A549 (cell line): ENCODE data around the gene NFE2L2. TPM values are rescaled to one million over a fixed set of nuclear protein-coding genes. Genes with fewer than 3 reads are reported as not detected.

ENCODE experiments used
- ATAC-seq, 2 experiments: fragments of 200-7000 bp in 1 of 2; fragments of >200 bp in 1 of 2; cut with Nextera tagmentation in 1 of 2; cut with Tn5 transposase in 1 of 2; 3 replicates each; pipeline versions ENCODE4 v1.8.0 to v1.9.1; 2018 to 2020; ENCODE audit warnings: mild to moderate bottlenecking in 1 of 2, moderate library complexity in 1 of 2
- CTCF ChIA-PET: fragments of 300-600 bp; sonication (Branson Sonifier 250); formaldehyde crosslinking; extraction: SDS; loops from one replicate; lab custom pipeline; 2021; ENCODE audit warnings: antibody characterized with exemption, inconsistent platforms; lab: Yijun Ruan, JAX
- POLR2A ChIA-PET: fragments of 350-600 bp; formaldehyde crosslinking; extraction: SDS; loops from one replicate; lab custom pipeline; 2021; ENCODE audit warnings: antibody characterized with exemption, inconsistent platforms; lab: Yijun Ruan, JAX
- DNase-seq, 2 experiments: peaks; one replicate each; pipeline versions ENCODE4 v3.0.0 to v3.0.0-alpha.2; 2011 to 2016; ENCODE audit warnings: low read depth in 1 of 2, low spot score in 1 of 2
- FAIRE-seq: peaks from 2 replicates; lab custom pipeline; 2011; peaks lifted over from hg19 to GRCh38; lab: Jason Lieb, UNC
- H3K27ac ChIP-seq, 2 experiments: fragments of >200 bp; sonication (Bioruptor Twin); formaldehyde crosslinking; 3 replicates each; pipeline ENCODE4 v1.5.1; 2016 to 2017
- H3K4me1 ChIP-seq: fragments of >200 bp; sonication (Bioruptor Twin); formaldehyde crosslinking; 3 replicates; pipeline ENCODE4 v1.6.1; 2016
- H3K4me2 ChIP-seq: fragments of >200 bp; sonication (Bioruptor Twin); formaldehyde crosslinking; 3 replicates; pipeline ENCODE4 v1.6.1; 2016
- H3K4me3 ChIP-seq: fragments of >200 bp; sonication (Bioruptor Twin); formaldehyde crosslinking; 3 replicates; pipeline ENCODE4 v1.5.1; 2016
- H3K9me3 ChIP-seq: fragments of >200 bp; sonication (Bioruptor Twin); formaldehyde crosslinking; 3 replicates; pipeline ENCODE4 v1.6.1; 2016
- CBX8 ChIP-seq: fragments of 200-600 bp; sonication (generic); IDR thresholded peaks from 2 replicates; pipeline ENCODE4 v1.6.1; 2016
- EHMT2 ChIP-seq: fragments of 200-600 bp; sonication (generic); IDR thresholded peaks from 2 replicates; pipeline ENCODE4 v1.6.1; 2016; ENCODE audit warnings: antibody characterized with exemption, low read depth, mild to moderate bottlenecking, moderate library complexity
- EP300 ChIP-seq, 2 experiments: fragments of >200 bp; sonication (Bioruptor Twin); formaldehyde crosslinking; IDR thresholded peaks; 2 replicates in 1 of 2; 3 replicates in 1 of 2; pipeline ENCODE4 v1.6.1; 2016 to 2017
- ESRRA ChIP-seq: fragments of 150-350 bp; IDR thresholded peaks from 2 replicates; pipeline ENCODE4 v1.6.1; 2014; ENCODE audit warnings: mild to moderate bottlenecking, low read length, borderline replicate concordance
- FOSL2 ChIP-seq, 2 experiments: fragments of 450-650 bp in 1 of 2; fragments of >200 bp in 1 of 2; sonication (Bioruptor Twin) in 1 of 2; formaldehyde crosslinking; IDR thresholded peaks; 2 replicates each; pipeline versions ENCODE4 v1.5.0 to v1.6.1; 2016 to 2020; ENCODE audit warnings: mild to moderate bottlenecking in 1 of 2, moderate library complexity in 1 of 2
- FOXS1 ChIP-seq: fragments of 250-450 bp; sonication (Bioruptor Pico); IDR thresholded peaks from 2 replicates; pipeline ENCODE4 v1.5.0; 2020; ENCODE audit warnings: mild to moderate bottlenecking, moderate library complexity
- GATA3 ChIP-seq: IDR thresholded peaks from 2 replicates; pipeline ENCODE4 v1.6.1; 2012; ENCODE audit warnings: borderline replicate concordance
- HEYL ChIP-seq: fragments of 250-450 bp; sonication (Bioruptor Pico); IDR thresholded peaks from 2 replicates; pipeline ENCODE4 v1.8.0; 2021; ENCODE audit warnings: mild to moderate bottlenecking, moderate library complexity
- HOXA7 ChIP-seq: fragments of 250-450 bp; sonication (Bioruptor Pico); IDR thresholded peaks from 2 replicates; pipeline ENCODE4 v1.5.0; 2020; ENCODE audit warnings: mild to moderate bottlenecking, moderate library complexity
- HOXB13 ChIP-seq: fragments of 250-450 bp; sonication (Bioruptor Pico); IDR thresholded peaks from 2 replicates; pipeline ENCODE4 v1.5.0; 2020; ENCODE audit warnings: low read depth, mild to moderate bottlenecking, moderate library complexity
- KDM5A ChIP-seq: fragments of 200-600 bp; sonication (generic); IDR thresholded peaks from 2 replicates; pipeline ENCODE4 v1.6.1; 2016; ENCODE audit warnings: antibody characterized with exemption, mild to moderate bottlenecking
- POLR2AphosphoS2 ChIP-seq: conservative IDR thresholded peaks from 2 replicates; pipeline ENCODE4 v1.6.1; 2012; ENCODE audit warnings: low read length, improper control_type of control experiment, inconsistent platforms
- RAD21 ChIP-seq, 2 experiments: fragments of >200 bp in 1 of 2; sonication (Bioruptor Twin) in 1 of 2; formaldehyde crosslinking in 1 of 2; IDR thresholded peaks in 1 of 2; conservative IDR thresholded peaks in 1 of 2; 2 replicates in 1 of 2; 3 replicates in 1 of 2; pipeline ENCODE4 v1.6.1; 2012 to 2018; ENCODE audit warnings: inconsistent platforms in 1 of 2
- RNF2 ChIP-seq: fragments of 200-600 bp; sonication (generic); IDR thresholded peaks from 2 replicates; pipeline ENCODE4 v1.6.1; 2016; ENCODE audit warnings: low read depth, mild to moderate bottlenecking, antibody characterized with exemption, moderate library complexity, borderline replicate concordance
- SMC3 ChIP-seq: fragments of >200 bp; sonication (Bioruptor Twin); formaldehyde crosslinking; IDR thresholded peaks from 3 replicates; pipeline ENCODE4 v1.6.1; 2018; ENCODE audit warnings: inconsistent platforms
- TFCP2L1 ChIP-seq: fragments of 250-450 bp; sonication (Bioruptor Pico); IDR thresholded peaks from 2 replicates; pipeline ENCODE4 v1.5.0; 2021; ENCODE audit warnings: mild to moderate bottlenecking
- ZC3H11A ChIP-seq: fragments of 450-650 bp; IDR thresholded peaks from 2 replicates; pipeline ENCODE4 v1.6.1; 2014; ENCODE audit warnings: antibody characterized with exemption, mild to moderate bottlenecking
- ZFP36 ChIP-seq: fragments of 450-650 bp; IDR thresholded peaks from 2 replicates; pipeline ENCODE4 v1.6.1; 2014; ENCODE audit warnings: borderline replicate concordance; ENCODE audit not compliant: partially characterized antibody
- WGBS: methylation state at CpG from one replicate; pipeline ENCODE4 v1.1.6; 2017; ENCODE audit errors: missing lambda C conversion rate; 5-methylcytosine and 5-hydroxymethylcytosine counted together
- polyA plus RNA-seq, 4 experiments: library from polyadenylated mRNA; depleted of rRNA in 3 of 4; stranded (reverse); fragments of >200 nt; fragmentation: RNase III in 1 of 4; extraction: RNeasy Plus Mini Kit Qiagen cat#74134 plus additional on column Dnase treatment in 1 of 4; gene quantifications; 2 replicates in 3 of 4; 3 replicates in 1 of 4; pipeline ENCODE4 v1.2.3, GENCODE V29; 2011 to 2017
- TF ChIP-seq, protein P1 (sequence below): IDR thresholded peaks from 2 replicates; pipeline ENCODE4 v1.6.1; 2012
- TF ChIP-seq, protein P2 (sequence below): fragments of >200 bp; sonication (Bioruptor Twin); formaldehyde crosslinking; IDR thresholded peaks from 3 replicates; pipeline ENCODE4 v1.6.1; 2016
- TF ChIP-seq, protein P3 (sequence below): fragments of 150-350 bp; IDR thresholded peaks from 2 replicates; pipeline ENCODE4 v1.6.1; 2014; ENCODE audit warnings: low read depth, mild to moderate bottlenecking, low read length
- TF ChIP-seq, protein P4 (sequence below): fragments of >200 bp; sonication (Bioruptor Twin); formaldehyde crosslinking; IDR thresholded peaks from 2 replicates; pipeline ENCODE4 v1.6.1; 2016

NFE2L2 gene
- polyA plus RNA-seq, 2 of the 4 experiments (the other 2 are of a cell fraction): 65.8 to 146 TPM

DNA sequence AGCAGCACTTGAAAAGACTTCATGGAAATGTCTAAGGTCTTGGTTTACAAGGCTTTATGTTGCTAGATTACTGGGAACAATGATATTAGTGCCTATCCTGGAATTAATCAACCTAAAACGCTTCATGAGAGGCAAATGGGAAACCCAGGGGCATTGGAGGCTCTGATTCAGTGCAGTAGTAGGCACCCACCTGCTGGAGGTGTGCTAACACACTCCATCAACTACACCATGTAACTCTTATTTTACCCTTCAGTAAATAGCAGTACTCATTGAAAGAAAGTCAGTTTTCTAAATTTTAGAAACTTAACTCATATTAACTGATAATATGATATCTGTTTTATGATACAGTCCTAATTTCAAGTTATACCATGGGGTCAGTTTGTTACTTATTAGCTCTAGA is 69.3 kb downstream of the NFE2L2 start:
- POLR2A ChIA-PET: no interaction called here
- WGBS: 42% methylated on average over 1 of the region's 1 CpG
- no peaks in the 10 kb centered on the region for H3K4me1 ChIP-seq
- no peak for FAIRE-seq
- no peak overlapping the region for H3K4me3 ChIP-seq
- H3K4me2 ChIP-seq: no peak overlapping the region
- TF ChIP-seq, protein P1, sequence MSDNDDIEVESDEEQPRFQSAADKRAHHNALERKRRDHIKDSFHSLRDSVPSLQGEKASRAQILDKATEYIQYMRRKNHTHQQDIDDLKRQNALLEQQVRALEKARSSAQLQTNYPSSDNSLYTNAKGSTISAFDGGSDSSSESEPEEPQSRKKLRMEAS: no peak
- TF ChIP-seq HOXA7 (CRISPR knock-in tag) (no peak), CBX8 (no peak), HEYL (CRISPR knock-in tag) (no peak), TFCP2L1 (CRISPR knock-in tag) (no peak)
- TF ChIP-seq, protein P2, sequence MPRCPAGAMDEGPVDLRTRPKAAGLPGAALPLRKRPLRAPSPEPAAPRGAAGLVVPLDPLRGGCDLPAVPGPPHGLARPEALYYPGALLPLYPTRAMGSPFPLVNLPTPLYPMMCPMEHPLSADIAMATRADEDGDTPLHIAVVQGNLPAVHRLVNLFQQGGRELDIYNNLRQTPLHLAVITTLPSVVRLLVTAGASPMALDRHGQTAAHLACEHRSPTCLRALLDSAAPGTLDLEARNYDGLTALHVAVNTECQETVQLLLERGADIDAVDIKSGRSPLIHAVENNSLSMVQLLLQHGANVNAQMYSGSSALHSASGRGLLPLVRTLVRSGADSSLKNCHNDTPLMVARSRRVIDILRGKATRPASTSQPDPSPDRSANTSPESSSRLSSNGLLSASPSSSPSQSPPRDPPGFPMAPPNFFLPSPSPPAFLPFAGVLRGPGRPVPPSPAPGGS: no peak
- TF ChIP-seq, all 56 proteins: peak for 0
- DNase-seq (no peak), ATAC-seq (peak; percentile 77; a peak in 5 of 6 replicates)
- CTCF ChIA-PET: interaction anchor here (0.6 to 3.5 kb wide), 6 partner anchors 17 to 211 kb away, joined by 3 to 14 read pairs (median 4); partner anchors contain the start of gene HNRNPA3
- no peak overlapping the region for H3K27ac ChIP-seq
- no peaks in the 10 kb centered on the region for H3K9me3 ChIP-seq

DNA sequence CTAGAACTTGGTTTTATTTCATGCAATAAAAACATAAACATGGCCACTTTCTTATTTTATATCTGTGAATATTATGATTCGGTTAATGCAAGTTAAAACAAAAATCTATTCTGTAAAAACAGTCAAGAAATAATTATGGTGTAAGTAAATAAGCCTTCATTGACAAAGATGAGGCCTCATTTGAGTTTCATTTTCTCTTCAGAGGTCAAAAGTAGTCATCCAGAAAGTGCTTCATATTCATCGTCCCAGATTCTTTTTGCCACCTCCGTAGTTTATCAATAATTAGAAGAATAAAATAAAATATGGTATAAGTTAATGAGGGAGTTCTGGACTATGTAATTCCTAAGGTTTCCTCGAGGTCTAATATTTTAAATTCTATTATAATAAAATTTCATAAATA is 71.3 kb downstream of the NFE2L2 start:
- 58% methylated on average over 4 of the region's 4 CpGs for WGBS
- ChIA-PET CTCF (interaction anchor here (1.4 kb wide), 1 partner anchor 70 kb away, joined by 6 read pairs; the partner anchor contains the start of gene NFE2L2), POLR2A (no interaction called here)
- TF ChIP-seq ESRRA: no peak
- no peak for TF ChIP-seq FOXS1 (CRISPR knock-in tag)
- TF ChIP-seq POLR2AphosphoS2: no peak
- TF ChIP-seq KDM5A: no peak
- TF ChIP-seq RAD21 (conservative IDR thresholded peaks at IDR 0.05 in 1 of 2, IDR thresholded peaks at IDR 0.05 in 1 of 2): no peak
- no peak overlapping the region for H3K4me3 ChIP-seq
- no peaks in the 10 kb centered on the region for H3K4me1 ChIP-seq
- FAIRE-seq (no peak), ATAC-seq (no peak), DNase-seq (no peak)
- no peak overlapping the region for H3K27ac ChIP-seq
- no peak overlapping the region for H3K4me2 ChIP-seq
- no peaks in the 10 kb centered on the region for H3K9me3 ChIP-seq

DNA sequence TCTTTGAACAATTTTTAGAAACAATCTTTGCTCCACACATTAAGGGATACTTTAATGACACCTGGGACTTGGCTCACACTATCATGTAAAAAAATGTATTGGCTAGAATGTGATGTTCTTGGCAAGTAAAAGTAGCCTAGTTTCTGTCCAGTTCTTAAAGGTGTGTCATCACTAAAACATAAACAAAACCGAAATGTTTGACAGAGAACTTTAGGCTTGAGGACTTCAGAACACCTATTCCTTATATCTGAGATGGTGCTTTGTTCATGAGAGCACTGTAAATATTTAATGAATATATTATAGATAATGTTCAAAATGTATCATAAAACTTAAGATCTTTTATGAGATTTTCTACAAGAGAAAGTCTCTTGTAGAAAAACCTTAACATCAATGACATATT is 71.7 kb downstream of the NFE2L2 start:
- WGBS: 63% methylated on average over 1 of the region's 1 CpG
- Histone ChIP-seq H3K4me3 (no peak overlapping the region), H3K27ac (no peak overlapping the region), H3K4me2 (no peak overlapping the region), H3K4me1 (peaks cover 4% of the 10 kb centered on the region), H3K9me3 (no peaks in the 10 kb centered on the region)
- ATAC-seq (no peak), FAIRE-seq (no peak), DNase-seq (no peak)
- POLR2A ChIA-PET: no interaction called here
- CTCF ChIA-PET: no interaction called here
- TF ChIP-seq, protein P3, sequence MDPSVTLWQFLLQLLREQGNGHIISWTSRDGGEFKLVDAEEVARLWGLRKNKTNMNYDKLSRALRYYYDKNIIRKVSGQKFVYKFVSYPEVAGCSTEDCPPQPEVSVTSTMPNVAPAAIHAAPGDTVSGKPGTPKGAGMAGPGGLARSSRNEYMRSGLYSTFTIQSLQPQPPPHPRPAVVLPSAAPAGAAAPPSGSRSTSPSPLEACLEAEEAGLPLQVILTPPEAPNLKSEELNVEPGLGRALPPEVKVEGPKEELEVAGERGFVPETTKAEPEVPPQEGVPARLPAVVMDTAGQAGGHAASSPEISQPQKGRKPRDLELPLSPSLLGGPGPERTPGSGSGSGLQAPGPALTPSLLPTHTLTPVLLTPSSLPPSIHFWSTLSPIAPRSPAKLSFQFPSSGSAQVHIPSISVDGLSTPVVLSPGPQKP: no peak
- no peak for TF ChIP-seq FOSL2 (IDR thresholded peaks at IDR 0.05)
- no peak for TF ChIP-seq FOSL2 (CRISPR knock-in tag; IDR thresholded peaks at IDR 0.05)
- no peak for TF ChIP-seq SMC3
- TF ChIP-seq, protein P4, sequence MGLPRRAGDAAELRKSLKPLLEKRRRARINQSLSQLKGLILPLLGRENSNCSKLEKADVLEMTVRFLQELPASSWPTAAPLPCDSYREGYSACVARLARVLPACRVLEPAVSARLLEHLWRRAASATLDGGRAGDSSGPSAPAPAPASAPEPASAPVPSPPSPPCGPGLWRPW: no peak
- no peak for TF ChIP-seq ESRRA
- TF ChIP-seq ZFP36: no peak
- no peak for TF ChIP-seq EP300 (IDR thresholded peaks at IDR 0.05)
- TF ChIP-seq RNF2: no peak
- TF ChIP-seq ZC3H11A: no peak
- no peak for TF ChIP-seq HEYL (CRISPR knock-in tag)
- no peak for TF ChIP-seq EHMT2
- no peak for TF ChIP-seq HOXB13 (CRISPR knock-in tag)
- no peak for TF ChIP-seq GATA3
- TF ChIP-seq, protein P1: no peak
